ENCODE results near the gene RGL1. TPM values are rescaled to one million over a fixed set of nuclear protein-coding genes. Genes with fewer than 3 reads are reported as not detected.

The RGL1 gene
- total RNA-seq, 1 donor: 24.6 TPM

DNA sequence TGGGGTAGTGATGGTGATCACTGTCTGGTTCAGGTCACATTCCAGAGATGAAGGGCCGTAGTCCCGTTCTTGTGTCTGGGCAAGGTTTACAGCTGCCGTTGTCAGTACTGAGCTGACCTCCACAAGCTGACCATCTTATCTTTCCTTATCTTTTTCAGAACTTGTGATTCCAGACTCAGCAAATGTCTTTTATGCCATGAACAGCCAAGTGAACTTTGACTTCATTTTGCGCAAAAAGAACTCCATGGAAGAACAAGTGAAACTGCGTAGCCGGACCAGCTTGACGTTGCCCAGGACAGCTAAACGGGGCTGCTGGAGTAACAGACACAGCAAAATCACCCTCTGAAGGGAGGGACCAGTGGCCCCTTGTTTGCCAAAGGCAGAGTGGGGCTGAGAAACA lies 121.0 kb downstream of the RGL1 start:
- Histone ChIP-seq H3K79me2 (ENCODE audit: insufficient read depth, low read length) (no peaks in the 10 kb centered on the region), H3K9me3 (ENCODE audit: low read depth, low read length) (no peaks in the 10 kb centered on the region), H3K36me3 (ENCODE audit: insufficient read depth, low read length) (peaks cover 11% of the 10 kb centered on the region), H3K4me1 (ENCODE audit: insufficient read depth, low read length) (peaks cover 7% of the 10 kb centered on the region), H3K4me2 (ENCODE audit: insufficient read depth, low read length) (no peak overlapping the region), H3K27me3 (ENCODE audit: insufficient read depth, low read length) (no peaks in the 10 kb centered on the region), H3K27ac (ENCODE audit: low read depth, low read length) (no peak overlapping the region), H2AFZ (ENCODE audit: low read length) (no peak overlapping the region), H3K4me3 (ENCODE audit: insufficient read depth, low read length) (no peak overlapping the region), H4K20me1 (ENCODE audit: insufficient read depth, low read length) (no peaks in the 10 kb centered on the region)
- no peak for DNase-seq (ENCODE audit: insufficient read length, low spot score, missing footprints)
- TF ChIP-seq, protein P1, sequence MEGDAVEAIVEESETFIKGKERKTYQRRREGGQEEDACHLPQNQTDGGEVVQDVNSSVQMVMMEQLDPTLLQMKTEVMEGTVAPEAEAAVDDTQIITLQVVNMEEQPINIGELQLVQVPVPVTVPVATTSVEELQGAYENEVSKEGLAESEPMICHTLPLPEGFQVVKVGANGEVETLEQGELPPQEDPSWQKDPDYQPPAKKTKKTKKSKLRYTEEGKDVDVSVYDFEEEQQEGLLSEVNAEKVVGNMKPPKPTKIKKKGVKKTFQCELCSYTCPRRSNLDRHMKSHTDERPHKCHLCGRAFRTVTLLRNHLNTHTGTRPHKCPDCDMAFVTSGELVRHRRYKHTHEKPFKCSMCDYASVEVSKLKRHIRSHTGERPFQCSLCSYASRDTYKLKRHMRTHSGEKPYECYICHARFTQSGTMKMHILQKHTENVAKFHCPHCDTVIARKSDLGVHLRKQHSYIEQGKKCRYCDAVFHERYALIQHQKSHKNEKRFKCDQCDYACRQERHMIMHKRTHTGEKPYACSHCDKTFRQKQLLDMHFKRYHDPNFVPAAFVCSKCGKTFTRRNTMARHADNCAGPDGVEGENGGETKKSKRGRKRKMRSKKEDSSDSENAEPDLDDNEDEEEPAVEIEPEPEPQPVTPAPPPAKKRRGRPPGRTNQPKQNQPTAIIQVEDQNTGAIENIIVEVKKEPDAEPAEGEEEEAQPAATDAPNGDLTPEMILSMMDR (IDR thresholded peaks at IDR 0.05; ENCODE audit: extremely low read depth, low read depth, low read length): no peak

DNA sequence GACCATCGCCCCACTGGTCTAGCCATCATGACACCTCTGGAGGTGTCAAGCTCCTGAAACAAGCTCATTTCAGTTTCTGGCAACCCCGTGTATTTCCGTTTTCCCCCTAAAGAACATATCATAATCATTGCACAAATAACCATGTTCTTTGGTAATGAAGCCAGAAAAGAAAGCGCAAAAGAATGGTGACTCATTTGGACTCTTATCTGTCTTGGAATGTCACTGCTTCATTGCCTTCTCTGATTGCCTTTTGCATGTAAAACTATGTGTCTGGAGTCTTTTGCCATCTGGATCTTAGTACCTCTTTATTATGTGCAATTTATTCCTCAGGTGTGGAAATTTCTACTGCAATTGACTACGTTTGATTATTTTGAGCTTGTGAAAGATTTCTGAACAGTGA lies 122.1 kb downstream of the RGL1 start:
- no peaks in the 10 kb centered on the region for H4K20me1 ChIP-seq (ENCODE audit: insufficient read depth, low read length)
- no peak overlapping the region for H3K27ac ChIP-seq (ENCODE audit: low read depth, low read length)
- TF ChIP-seq, protein P1 (IDR thresholded peaks at IDR 0.05; ENCODE audit: extremely low read depth, low read depth, low read length): no peak
- H3K4me1 ChIP-seq (ENCODE audit: insufficient read depth, low read length): peaks cover 11% of the 10 kb centered on the region
- no peaks in the 10 kb centered on the region for H3K9me3 ChIP-seq (ENCODE audit: low read depth, low read length)
- H3K27me3 ChIP-seq (ENCODE audit: insufficient read depth, low read length): no peaks in the 10 kb centered on the region
- H3K4me2 ChIP-seq (ENCODE audit: insufficient read depth, low read length): no peak overlapping the region
- peaks cover 10% of the 10 kb centered on the region for H3K36me3 ChIP-seq (ENCODE audit: insufficient read depth, low read length)
- no peaks in the 10 kb centered on the region for H3K79me2 ChIP-seq (ENCODE audit: insufficient read depth, low read length)
- DNase-seq (ENCODE audit: insufficient read length, low spot score, missing footprints): peak; percentile 78
- no peak overlapping the region for H2AFZ ChIP-seq (ENCODE audit: low read length)
- no peak overlapping the region for H3K4me3 ChIP-seq (ENCODE audit: insufficient read depth, low read length)

DNA sequence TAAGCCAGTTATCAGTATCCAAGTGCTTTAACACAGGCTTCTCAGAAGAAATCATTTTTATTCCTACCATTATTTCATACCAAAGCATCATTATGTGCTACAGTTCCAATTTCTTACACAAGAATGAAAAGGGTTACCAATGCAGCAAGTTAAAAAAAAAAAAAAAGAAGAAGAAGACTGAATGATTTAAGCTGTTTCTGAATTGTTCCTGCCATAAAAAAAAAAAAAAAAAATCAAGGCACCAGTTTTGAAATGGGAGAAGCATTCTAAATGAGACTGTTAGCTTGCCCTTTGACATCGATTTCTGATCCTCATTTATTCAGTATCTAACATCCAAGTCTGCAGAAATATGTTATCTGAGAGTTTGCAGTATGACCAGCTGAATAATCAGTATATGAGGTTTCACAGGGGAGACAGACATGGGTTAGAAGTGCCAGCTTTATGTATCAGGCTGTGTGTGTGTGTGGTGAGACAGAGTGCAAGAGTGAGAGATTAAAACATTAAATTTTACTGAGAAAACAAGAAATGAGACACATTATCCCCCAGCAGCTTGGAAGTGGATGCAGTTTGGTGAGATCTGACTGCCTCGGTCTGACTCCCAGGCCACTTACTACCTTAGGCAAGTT lies 126.8 kb downstream of the RGL1 start:
- TF ChIP-seq, protein P1 (IDR thresholded peaks at IDR 0.05; ENCODE audit: extremely low read depth, low read depth, low read length): no peak
- Histone ChIP-seq H2AFZ (ENCODE audit: low read length) (peak overlapping the region; percentile 26), H3K4me3 (ENCODE audit: insufficient read depth, low read length) (peak overlapping the region; percentile 34), H3K79me2 (ENCODE audit: insufficient read depth, low read length) (no peaks in the 10 kb centered on the region), H3K9me3 (ENCODE audit: low read depth, low read length) (no peaks in the 10 kb centered on the region), H3K27ac (ENCODE audit: low read depth, low read length) (peak overlapping the region; percentile 38), H3K27me3 (ENCODE audit: insufficient read depth, low read length) (no peaks in the 10 kb centered on the region), H4K20me1 (ENCODE audit: insufficient read depth, low read length) (no peaks in the 10 kb centered on the region), H3K4me1 (ENCODE audit: insufficient read depth, low read length) (peaks cover 19% of the 10 kb centered on the region), H3K36me3 (ENCODE audit: insufficient read depth, low read length) (no peaks in the 10 kb centered on the region), H3K4me2 (ENCODE audit: insufficient read depth, low read length) (peak overlapping the region; percentile 80)
- peak; percentile 30 for DNase-seq (ENCODE audit: insufficient read length, low spot score, missing footprints)

DNA sequence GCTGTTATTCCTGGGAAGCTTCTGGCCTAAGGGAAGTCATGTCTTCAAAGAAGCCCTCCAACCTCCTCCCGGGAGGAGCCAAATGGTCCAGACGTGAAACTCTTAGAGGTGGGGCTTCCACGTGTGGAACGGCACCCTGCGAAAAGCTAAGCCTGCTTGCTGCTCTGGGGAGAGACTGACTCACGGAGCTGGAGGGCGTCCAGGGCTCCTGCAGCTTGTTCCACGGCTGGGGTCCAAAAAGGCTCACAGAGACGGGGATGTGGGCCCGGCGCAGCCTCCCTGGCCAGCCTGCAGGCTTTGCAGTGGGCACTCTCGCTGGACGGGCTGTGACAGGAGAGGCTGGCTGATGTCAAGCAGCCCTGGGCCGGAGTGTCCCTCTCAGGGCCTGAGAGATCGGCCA lies 127.5 kb downstream of the RGL1 start:
- H3K27me3 ChIP-seq (ENCODE audit: insufficient read depth, low read length): no peaks in the 10 kb centered on the region
- peaks cover 14% of the 10 kb centered on the region for H3K4me1 ChIP-seq (ENCODE audit: insufficient read depth, low read length)
- no peaks in the 10 kb centered on the region for H3K36me3 ChIP-seq (ENCODE audit: insufficient read depth, low read length)
- peak overlapping the region; percentile 34 for H3K4me3 ChIP-seq (ENCODE audit: insufficient read depth, low read length)
- no peaks in the 10 kb centered on the region for H3K79me2 ChIP-seq (ENCODE audit: insufficient read depth, low read length)
- peak overlapping the region; percentile 38 for H3K27ac ChIP-seq (ENCODE audit: low read depth, low read length)
- TF ChIP-seq, protein P1 (IDR thresholded peaks at IDR 0.05; ENCODE audit: extremely low read depth, low read depth, low read length): no peak
- H3K9me3 ChIP-seq (ENCODE audit: low read depth, low read length): no peaks in the 10 kb centered on the region
- H3K4me2 ChIP-seq (ENCODE audit: insufficient read depth, low read length): peak overlapping the region; percentile 80
- H4K20me1 ChIP-seq (ENCODE audit: insufficient read depth, low read length): no peaks in the 10 kb centered on the region
- peak; percentile 92 for DNase-seq (ENCODE audit: insufficient read length, low spot score, missing footprints)
- H2AFZ ChIP-seq (ENCODE audit: low read length): peak overlapping the region; percentile 26
